K562 (cell line): ENCODE results near the gene SLC6A6. TPM values are rescaled to one million over a fixed set of nuclear protein-coding genes. Genes with fewer than 3 reads are reported as not detected.

Experiments used
- CCNT2 ChIP-seq: IDR thresholded peaks from 2 replicates; pipeline ENCODE4 v1.6.1; 2011; ENCODE audit warnings: borderline replicate concordance, low read depth, mild to moderate bottlenecking, moderate library complexity, mixed read lengths, low read length; ENCODE audit not compliant: insufficient read length; ENCODE audit errors: extremely low read depth
- IRF2 ChIP-seq: sonication (generic); formaldehyde crosslinking; IDR thresholded peaks from 2 replicates; pipeline ENCODE4 v1.8.1; 2022; ENCODE audit warnings: mild to moderate bottlenecking, missing genetic modification reagents
- LARP7 ChIP-seq: fragments of 450-650 bp; IDR thresholded peaks from 2 replicates; pipeline ENCODE4 v1.6.1; 2016
- RAD21 ChIP-seq, 2 experiments: fragments of 250-450 bp in 1 of 2; fragments of 450-650 bp in 1 of 2; sonication (Bioruptor Pico) in 1 of 2; formaldehyde crosslinking in 1 of 2; IDR thresholded peaks in 1 of 2; conservative IDR thresholded peaks in 1 of 2; 2 replicates each; pipeline versions ENCODE4 v1.4.0 to v1.8.0; 2020 to 2022; ENCODE audit warnings: mild to moderate bottlenecking in 2 of 2, moderate library complexity in 1 of 2
- RUNX1 ChIP-seq: sonication (generic); IDR thresholded peaks from 2 replicates; pipeline ENCODE4 v1.6.1; 2016; ENCODE audit warnings: antibody characterized with exemption, low read depth
- SAP30 ChIP-seq: fragments of 200-600 bp; sonication (generic); IDR thresholded peaks from 2 replicates; pipeline ENCODE4 v1.6.1; 2012; ENCODE audit warnings: borderline replicate concordance, low read depth, mild to moderate bottlenecking, moderate library complexity, low read length, control low read depth, inconsistent platforms; ENCODE audit not compliant: insufficient read depth, poor library complexity, severe bottlenecking
- SUPT5H ChIP-seq: fragments of 450-650 bp; IDR thresholded peaks from 2 replicates; pipeline ENCODE4 v1.6.1; 2016
- ZBTB1 ChIP-seq: sonication (generic); formaldehyde crosslinking; IDR thresholded peaks from 2 replicates; pipeline ENCODE4 v1.8.1; 2023; ENCODE audit warnings: missing genetic modification reagents, low read depth, mild to moderate bottlenecking, borderline replicate concordance
- ZBTB9 ChIP-seq: fragments of 450-650 bp; formaldehyde crosslinking; IDR thresholded peaks from 2 replicates; pipeline ENCODE4 v1.4.0; 2020; ENCODE audit warnings: mild to moderate bottlenecking, moderate library complexity
- ZNF316 ChIP-seq: fragments of 450-650 bp; IDR thresholded peaks from 2 replicates; pipeline ENCODE4 v1.6.1; 2016
- ZNF778 ChIP-seq: fragments of 450-650 bp; formaldehyde crosslinking; IDR thresholded peaks from 2 replicates; pipeline ENCODE4 v1.4.0; 2020; ENCODE audit warnings: mild to moderate bottlenecking, moderate library complexity
- polyA plus RNA-seq, 8 experiments: library from polyadenylated mRNA; depleted of rRNA in 4 of 8; stranded (reverse) in 5 of 8; unstranded in 3 of 8; fragments of >200 nt; fragmentation: Nextera tagmentation in 2 of 8; fragmentation: Illumina TruSeq in 1 of 8; extraction: Ambion mirVana in 2 of 8; extraction: Trizol in 1 of 8; gene quantifications; 2 replicates each; pipeline versions ENCODE4 v1.2.1 to v1.2.3, GENCODE V29; 2011 to 2014; ENCODE audit warnings: inconsistent platforms in 1 of 8, missing spikeins in 1 of 8
- total RNA-seq, 7 experiments: library from RNA; depleted of rRNA in 6 of 7; stranded (reverse); fragments of >200 nt in 6 of 7; fragmentation: Illumina TruSeq in 2 of 7; extraction: Trizol in 2 of 7; gene quantifications; 2 replicates each; pipeline versions ENCODE4 v1.2.1 to v1.2.3, GENCODE V29; 2011 to 2021; ENCODE audit warnings: low replicate concordance in 1 of 7
- TF ChIP-seq, protein P1 (sequence below): fragments of 250-450 bp; sonication (Bioruptor Pico); IDR thresholded peaks from 2 replicates; pipeline ENCODE4 v1.4.0; 2020
- TF ChIP-seq, protein P2 (sequence below), 2 experiments: fragments of 450-650 bp; conservative IDR thresholded peaks; 2 replicates each; pipeline ENCODE4 v1.6.1; 2017; ENCODE audit warnings: mild to moderate bottlenecking in 2 of 2, moderate library complexity in 2 of 2
- TF ChIP-seq, protein P3 (sequence below): sonication (generic); formaldehyde crosslinking; IDR thresholded peaks from 2 replicates; pipeline ENCODE4 v1.8.1; 2023; ENCODE audit warnings: mild to moderate bottlenecking, missing genetic modification reagents, moderate library complexity
- TF ChIP-seq, protein P4 (sequence below): fragments of 450-650 bp; formaldehyde crosslinking; IDR thresholded peaks from 2 replicates; pipeline ENCODE4 v1.4.0; 2022; ENCODE audit warnings: missing genetic modification characterization
- TF ChIP-seq, protein P5 (sequence below): sonication (generic); formaldehyde crosslinking; IDR thresholded peaks from 2 replicates; pipeline ENCODE4 v1.8.1; 2023; ENCODE audit warnings: mild to moderate bottlenecking, missing genetic modification reagents

Gene SLC6A6
- total and polyA plus RNA-seq, 9 of the 15 experiments (the other 6 are each of a cell fraction or from before 2014, with no cell fraction given), result 12.3 to 203 (median 93.2) TPM

- TF ChIP-seq, protein P1, sequence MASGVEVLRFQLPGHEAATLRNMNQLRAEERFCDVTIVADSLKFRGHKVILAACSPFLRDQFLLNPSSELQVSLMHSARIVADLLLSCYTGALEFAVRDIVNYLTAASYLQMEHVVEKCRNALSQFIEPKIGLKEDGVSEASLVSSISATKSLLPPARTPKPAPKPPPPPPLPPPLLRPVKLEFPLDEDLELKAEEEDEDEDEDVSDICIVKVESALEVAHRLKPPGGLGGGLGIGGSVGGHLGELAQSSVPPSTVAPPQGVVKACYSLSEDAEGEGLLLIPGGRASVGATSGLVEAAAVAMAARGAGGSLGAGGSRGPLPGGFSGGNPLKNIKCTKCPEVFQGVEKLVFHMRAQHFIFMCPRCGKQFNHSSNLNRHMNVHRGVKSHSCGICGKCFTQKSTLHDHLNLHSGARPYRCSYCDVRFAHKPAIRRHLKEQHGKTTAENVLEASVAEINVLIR, result no peak
- TF ChIP-seq, protein P2, sequence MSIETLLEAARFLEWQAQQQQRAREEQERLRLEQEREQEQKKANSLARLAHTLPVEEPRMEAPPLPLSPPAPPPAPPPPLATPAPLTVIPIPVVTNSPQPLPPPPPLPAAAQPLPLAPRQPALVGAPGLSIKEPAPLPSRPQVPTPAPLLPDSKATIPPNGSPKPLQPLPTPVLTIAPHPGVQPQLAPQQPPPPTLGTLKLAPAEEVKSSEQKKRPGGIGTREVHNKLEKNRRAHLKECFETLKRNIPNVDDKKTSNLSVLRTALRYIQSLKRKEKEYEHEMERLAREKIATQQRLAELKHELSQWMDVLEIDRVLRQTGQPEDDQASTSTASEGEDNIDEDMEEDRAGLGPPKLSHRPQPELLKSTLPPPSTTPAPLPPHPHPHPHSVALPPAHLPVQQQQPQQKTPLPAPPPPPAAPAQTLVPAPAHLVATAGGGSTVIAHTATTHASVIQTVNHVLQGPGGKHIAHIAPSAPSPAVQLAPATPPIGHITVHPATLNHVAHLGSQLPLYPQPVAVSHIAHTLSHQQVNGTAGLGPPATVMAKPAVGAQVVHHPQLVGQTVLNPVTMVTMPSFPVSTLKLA (conservative IDR thresholded peaks at IDR 0.05), result no peak
- TF ChIP-seq ZNF778 (CRISPR knock-in tag) (no peak), RUNX1 (no peak), ZNF316 (no peak), RAD21 (CRISPR knock-in tag; conservative IDR thresholded peaks at IDR 0.05 in 1 of 2, IDR thresholded peaks at IDR 0.05 in 1 of 2) (no peak), CCNT2 (no peak), SAP30 (no peak), ZBTB1 (CRISPR knock-in tag) (no peak), SUPT5H (peak; percentile 32; the same call in 1 of the 2 replicates), LARP7 (no peak), IRF2 (CRISPR knock-in tag) (0 out of 2 replicates have a peak, but pooled peaks have one; percentile 60), ZBTB9 (CRISPR knock-in tag) (no peak)
- TF ChIP-seq, protein P3, sequence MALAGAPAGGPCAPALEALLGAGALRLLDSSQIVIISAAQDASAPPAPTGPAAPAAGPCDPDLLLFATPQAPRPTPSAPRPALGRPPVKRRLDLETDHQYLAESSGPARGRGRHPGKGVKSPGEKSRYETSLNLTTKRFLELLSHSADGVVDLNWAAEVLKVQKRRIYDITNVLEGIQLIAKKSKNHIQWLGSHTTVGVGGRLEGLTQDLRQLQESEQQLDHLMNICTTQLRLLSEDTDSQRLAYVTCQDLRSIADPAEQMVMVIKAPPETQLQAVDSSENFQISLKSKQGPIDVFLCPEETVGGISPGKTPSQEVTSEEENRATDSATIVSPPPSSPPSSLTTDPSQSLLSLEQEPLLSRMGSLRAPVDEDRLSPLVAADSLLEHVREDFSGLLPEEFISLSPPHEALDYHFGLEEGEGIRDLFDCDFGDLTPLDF (CRISPR knock-in tag), result no peak
- TF ChIP-seq, protein P4, sequence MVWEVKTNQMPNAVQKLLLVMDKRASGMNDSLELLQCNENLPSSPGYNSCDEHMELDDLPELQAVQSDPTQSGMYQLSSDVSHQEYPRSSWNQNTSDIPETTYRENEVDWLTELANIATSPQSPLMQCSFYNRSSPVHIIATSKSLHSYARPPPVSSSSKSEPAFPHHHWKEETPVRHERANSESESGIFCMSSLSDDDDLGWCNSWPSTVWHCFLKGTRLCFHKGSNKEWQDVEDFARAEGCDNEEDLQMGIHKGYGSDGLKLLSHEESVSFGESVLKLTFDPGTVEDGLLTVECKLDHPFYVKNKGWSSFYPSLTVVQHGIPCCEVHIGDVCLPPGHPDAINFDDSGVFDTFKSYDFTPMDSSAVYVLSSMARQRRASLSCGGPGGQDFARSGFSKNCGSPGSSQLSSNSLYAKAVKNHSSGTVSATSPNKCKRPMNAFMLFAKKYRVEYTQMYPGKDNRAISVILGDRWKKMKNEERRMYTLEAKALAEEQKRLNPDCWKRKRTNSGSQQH (CRISPR knock-in tag), result no peak
- TF ChIP-seq, protein P5, sequence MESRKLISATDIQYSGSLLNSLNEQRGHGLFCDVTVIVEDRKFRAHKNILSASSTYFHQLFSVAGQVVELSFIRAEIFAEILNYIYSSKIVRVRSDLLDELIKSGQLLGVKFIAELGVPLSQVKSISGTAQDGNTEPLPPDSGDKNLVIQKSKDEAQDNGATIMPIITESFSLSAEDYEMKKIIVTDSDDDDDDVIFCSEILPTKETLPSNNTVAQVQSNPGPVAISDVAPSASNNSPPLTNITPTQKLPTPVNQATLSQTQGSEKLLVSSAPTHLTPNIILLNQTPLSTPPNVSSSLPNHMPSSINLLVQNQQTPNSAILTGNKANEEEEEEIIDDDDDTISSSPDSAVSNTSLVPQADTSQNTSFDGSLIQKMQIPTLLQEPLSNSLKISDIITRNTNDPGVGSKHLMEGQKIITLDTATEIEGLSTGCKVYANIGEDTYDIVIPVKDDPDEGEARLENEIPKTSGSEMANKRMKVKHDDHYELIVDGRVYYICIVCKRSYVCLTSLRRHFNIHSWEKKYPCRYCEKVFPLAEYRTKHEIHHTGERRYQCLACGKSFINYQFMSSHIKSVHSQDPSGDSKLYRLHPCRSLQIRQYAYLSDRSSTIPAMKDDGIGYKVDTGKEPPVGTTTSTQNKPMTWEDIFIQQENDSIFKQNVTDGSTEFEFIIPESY (CRISPR knock-in tag), result no peak
These were observed 74.3 kb downstream of the SLC6A6 start (continued) for GRCh38 chr3:14476583-14477265.
